GM18505 (cell line): ENCODE results near the gene INSC.

ENCODE experiments used
- ATAC-seq: cut with Tn5 transposase; IDR thresholded peaks from one replicate; pipeline ENCODE4 v1.9.1; 2021; ENCODE audit not compliant: unreplicated experiment
- POLR2A ChIP-seq: IDR thresholded peaks from 4 replicates; pipeline ENCODE4 v1.6.1; 2011; ENCODE audit warnings: borderline replicate concordance; ENCODE audit not compliant: insufficient read depth, insufficient read length; ENCODE audit errors: extremely low read depth

The INSC gene

DNA sequence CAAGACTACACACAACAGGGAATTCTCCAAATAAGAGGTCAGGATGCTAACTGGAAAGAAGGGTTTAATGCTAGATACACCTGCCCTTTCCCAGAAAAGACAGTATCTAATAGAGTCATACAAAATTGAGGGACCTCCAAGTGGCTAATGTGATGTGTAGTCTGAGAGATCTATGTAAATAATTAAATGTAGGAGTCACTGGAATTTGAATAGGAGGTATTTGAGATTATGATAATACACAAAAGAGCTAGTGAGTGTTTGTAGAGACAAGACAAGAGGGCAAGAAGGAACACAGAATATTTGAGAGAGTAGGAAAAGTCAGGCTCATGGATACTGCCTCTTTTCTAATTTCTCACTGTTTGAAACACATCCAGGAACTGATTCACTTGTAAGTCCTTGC, 15.5 kb upstream of the INSC start:
- ATAC-seq, result no peak
- no peak for TF ChIP-seq POLR2A

DNA sequence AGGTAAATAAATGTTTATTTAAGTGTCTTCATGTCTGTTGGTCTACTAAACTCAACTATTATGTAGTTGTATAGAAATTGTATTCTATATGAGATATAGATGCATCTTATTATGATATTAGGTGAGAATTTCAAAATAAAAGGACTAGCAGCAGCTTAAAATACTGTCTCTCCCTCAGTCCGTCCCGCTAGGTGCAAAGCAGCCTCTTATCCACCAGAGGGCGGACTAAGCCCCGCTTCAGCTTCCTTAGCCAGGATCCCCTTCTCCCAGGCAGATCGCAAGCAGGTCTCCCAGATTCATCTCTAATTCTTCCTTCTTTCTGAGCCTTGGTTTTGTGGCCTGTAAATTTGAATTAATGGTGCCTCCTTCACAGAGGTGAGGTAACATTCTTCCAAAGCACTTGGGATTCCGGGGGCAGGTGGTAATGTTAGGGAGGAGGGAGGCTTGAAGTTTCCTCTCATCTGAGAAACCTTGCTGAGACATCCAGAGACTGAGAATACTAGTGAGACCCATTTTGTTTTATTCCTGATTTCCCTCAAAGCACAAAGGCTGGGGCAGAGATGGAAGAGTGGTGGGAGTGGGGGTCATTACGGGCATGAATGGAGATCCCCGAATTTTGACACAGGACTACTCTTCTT, 13.5 kb upstream of the INSC start:
- no peak for TF ChIP-seq POLR2A
- peak; percentile 78 for ATAC-seq

DNA sequence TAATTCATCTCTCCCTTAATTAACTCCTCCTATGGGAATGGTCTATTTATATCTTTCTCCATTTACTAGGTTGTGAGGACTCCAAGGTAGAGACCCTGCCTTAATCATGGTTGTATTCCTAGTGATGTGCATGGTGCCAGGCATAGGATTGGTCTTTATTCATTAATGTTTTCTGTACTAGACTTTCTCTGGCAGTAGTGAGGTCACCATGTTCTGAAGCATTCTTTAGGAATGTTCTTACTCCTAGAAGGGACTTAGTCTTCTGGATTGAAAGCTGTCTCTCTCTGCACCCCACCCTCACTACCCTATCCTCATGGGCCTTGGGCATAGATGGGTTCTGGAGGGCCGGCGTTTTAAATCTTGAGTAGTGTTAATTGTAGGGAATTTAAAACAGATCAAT, 10.6 kb upstream of the INSC start:
- TF ChIP-seq POLR2A, result no peak
- ATAC-seq, result no peak

DNA sequence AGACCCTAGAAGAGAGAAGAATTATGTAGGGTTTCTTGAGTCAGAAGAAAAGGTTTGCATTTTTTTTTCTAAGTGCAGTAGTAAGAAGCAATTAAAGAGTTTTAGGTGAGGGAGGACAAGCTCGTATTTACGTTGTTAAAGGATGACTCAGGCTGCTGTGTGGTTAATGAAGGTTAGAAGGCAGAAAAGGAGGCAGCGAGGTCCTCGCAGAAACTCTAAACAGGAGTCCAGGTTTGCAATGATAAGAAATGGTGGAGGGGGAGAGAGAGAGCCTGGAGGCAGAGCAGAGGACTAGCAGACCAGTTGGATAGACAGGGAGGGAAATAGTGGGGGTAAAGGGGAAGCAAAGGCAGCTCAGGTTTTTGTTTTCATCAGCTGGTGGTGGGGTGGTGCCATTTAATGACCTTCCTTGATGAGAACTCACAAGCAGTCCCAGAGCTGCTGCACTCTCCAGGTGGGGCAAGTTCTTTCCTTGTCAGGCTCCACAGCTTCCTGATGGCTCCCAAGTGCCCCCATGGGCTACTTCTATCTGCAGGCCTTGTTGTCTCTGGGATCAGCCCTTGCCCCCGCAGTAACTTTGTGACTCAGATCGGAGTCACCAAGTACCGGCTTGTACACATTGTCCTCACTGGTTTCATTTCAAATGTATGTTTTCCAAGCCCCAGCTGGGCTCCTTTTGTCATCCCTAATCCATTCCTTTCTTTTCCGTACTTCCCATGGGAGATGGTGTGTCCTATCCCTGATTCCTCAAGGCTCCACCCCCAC, 8.3 kb upstream of the INSC start:
- no peak for ATAC-seq
- TF ChIP-seq POLR2A, result no peak

DNA sequence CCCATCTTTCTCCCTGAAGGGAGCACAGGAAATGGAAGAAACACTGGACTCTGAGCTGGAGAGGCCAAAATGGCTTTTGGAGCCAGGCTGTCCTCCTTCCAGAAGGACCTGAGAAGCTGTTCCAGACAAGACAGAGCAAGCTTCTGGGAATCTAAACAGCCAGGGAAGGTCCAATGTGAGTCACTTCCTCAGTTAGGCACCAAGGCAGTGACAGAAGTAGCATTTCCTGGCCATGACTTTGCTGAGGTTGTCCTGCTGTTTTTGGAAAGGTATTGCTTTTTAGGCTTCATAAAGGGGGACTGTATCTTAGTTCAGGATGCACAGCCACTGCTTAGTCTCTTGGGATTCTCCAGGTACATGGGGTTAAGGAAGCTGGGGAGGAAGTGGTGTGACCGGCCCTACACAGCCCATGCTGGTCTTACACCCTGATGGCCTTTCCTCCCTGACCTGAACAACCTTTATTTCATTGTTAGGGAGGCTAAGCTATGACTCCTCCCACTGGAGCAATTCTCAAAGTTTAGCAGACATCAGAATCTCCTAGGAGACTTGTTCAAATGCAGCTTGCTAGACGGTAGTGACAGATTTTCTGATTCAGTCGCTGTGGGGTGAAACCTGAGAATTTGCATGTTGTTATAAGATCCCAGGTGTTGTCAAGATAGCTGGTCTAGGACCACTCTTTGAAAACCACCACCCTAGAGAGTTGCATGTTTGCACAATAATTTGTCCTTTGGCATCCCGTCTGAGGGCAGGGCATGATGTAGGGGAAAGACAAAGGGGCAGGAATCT, 6.8 kb upstream of the INSC start:
- ATAC-seq, result peak; percentile 59
- TF ChIP-seq POLR2A, result no peak

DNA sequence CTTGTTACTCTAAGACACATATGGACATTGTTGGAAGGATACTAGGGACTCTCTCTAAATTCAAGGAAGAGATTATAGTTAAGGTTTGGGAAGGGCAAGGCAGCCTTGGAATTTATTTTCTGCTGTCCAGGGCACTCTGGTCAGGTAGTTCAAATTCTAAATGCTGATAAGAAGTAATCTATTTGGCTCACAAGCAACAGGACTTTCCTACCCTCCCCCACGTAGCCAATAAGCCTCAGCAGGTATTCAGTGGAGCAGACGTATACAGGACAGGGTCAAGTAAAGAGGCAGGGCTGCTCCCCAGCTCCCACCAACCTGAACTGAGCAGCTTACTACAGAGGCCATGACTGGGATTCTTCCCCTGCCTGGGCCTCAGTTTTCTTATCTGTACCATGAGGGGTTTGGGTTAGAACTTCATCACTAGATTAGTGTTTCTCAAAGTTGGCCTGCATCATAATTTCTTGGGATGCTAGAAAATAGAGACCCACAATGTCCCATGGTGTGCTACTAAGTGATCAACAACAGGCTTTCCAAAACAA, 6.1 kb upstream of the INSC start:
- no peak for TF ChIP-seq POLR2A

DNA sequence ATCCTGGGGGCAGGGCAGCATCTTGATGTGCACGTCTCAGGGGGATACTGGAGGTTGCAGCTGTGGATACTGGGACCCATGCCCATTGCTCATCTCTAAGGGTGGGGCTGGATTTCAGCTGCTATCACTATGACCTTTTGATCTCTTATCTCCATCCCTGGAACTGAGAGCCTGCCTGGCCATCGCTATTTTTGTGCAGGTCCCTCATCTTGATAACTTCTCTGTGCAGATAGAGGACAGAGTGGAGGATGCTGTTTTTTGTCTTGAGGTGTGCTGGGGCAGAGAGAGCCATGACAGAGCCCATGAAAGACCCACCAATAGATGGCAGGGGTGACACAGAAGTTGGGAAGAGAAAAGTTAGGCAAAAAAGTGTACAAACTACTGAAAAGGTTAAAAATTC, 5.1 kb upstream of the INSC start:
- ATAC-seq, result no peak
- no peak for TF ChIP-seq POLR2A

More for the DNA sequence above, 6.1 kb upstream of the INSC start:
- ATAC-seq, result no peak

DNA sequence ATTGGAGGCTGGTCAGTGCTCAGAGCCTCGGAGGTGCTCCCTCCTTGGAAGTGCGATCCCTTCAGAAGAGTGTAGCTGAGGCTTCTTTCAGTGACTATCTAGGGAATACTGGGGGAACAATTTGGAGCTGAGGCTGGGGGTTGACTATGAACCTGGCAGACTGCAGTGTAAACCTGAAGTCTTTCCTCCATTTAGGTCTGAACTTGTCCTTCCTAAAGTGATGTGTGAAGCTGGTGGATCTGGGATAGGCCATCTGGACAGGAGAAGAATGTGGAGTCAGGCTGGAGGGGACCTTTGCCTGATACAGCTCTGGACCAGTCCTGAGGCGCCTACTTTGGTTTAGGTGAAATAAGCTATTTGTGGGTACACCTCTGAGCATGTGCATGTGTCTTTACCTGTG, 3.5 kb upstream of the INSC start:
- no peak for TF ChIP-seq POLR2A
- no peak for ATAC-seq

DNA sequence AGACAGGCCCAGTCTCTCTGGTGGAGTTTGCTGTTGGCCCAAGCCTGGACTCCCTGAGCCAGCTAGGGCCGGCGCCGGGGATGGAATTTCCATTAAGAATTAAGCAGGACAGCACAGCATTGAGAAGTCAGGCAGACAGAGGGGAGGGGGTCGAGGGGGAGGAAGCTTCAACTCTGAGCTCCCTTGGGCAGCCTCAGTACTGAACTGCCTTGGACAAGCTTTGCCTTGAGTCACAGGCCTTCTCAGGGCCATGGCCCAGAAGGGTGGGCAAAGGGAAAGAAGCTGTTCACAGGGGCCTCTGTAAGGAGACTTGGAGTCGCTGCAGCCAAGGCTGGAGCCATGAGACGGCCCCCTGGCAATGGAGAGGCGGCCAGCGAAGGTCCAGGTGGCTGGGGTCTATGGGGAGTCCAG, 2.6 kb upstream of the INSC start:
- no peak for TF ChIP-seq POLR2A
- ATAC-seq, result no peak

DNA sequence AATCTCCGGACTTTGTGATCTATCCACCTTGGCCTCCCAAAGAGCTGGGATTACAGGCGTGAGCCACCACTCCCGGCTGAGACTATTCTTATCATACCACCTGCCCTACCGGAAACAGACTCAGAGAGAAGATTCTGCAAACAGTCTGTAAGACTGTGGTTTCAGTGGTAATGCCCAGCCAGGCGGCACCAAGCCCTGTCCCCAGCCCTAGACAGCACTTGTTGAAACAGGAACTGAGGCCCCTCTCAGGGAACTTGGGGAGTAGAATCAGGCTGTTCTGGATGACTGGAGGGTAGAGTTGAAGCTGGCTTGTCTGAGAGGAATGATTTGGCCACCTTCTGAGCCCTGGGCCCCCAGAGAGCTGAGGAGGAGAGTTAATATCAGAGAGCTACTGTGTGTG, 1.3 kb upstream of the INSC start:
- no peak for TF ChIP-seq POLR2A
- ATAC-seq, result peak; percentile 97

DNA sequence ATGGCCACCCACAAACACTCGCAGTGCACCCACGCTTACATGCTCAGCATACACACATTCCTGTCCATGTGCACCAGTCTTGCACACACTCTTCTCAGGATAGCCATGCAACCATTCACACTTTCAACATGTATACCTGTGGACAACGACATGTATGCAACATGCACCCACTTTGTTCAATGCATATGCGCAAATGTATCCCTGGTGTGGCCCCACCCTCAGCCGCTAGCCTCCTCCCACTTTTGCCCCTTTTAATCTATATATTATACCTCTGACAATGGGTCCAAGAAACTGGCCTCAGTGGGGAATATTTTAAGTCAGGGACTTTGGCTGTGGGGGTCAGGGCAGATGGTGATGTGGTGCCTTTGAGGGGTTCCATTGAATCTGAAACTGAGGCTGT, 963 bp downstream of the INSC start:
- ATAC-seq, result no peak
- TF ChIP-seq POLR2A, result no peak

DNA sequence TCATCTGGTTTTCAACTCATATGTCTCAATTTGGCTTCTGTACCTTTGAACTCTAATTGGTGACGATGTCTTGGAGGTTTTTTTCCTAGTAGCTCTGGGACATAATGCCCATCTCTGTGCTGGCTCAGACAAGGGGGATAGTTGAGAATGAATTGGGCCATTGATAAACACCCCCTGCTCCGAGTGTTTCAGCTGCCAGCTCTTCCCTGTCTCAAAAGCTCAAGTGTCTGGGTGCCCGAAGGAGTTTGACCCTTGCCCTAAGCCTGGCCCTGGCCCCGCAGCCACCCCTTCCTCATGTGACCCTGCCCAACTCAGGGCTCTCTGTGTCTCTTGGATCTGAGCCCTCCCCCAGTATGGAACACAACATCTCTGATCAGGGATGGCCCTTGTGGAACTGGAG, 3.0 kb downstream of the INSC start:
- no peak for TF ChIP-seq POLR2A

DNA sequence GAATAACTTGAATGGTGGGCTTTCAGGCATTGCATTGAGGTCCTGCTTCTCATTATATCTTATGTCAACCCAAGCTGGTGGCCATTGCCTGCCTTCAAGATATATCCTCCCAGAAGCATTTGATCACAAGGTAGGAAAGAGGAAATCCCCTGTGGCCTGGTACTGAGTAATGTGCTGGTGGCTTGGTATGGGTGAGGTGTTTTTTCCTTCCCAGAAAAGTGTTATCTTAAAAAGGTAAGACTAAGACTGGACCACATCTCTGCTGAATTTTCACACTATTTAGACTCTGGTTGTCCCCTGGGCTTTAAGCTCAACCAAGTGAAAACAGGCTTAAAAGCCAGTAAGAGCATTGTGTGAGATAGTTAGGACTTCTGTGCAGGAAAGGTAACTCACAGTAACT, 3.7 kb downstream of the INSC start:
- no peak for ATAC-seq
- no peak for TF ChIP-seq POLR2A

More for the DNA sequence above, 3.0 kb downstream of the INSC start:
- no peak for ATAC-seq

DNA sequence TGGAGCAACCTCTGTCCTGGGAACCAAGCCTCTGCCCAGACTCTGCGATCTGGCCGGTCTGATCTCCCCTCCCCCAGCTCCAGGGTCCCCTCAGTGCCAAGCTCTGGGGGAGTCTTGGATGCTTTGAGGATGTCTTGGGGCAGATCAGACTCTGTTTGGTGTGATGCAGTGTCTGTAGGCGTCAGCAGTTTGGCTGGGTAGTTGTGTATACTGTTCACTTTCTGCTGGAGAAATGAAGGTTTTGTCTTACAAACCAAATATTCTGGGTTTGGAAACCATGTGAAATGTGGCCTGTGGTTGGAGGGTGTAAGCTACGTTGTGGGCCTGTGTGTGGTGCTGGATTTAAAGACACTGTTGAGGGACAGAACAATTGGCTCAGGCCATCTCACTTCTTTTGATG, 4.6 kb downstream of the INSC start:
- TF ChIP-seq POLR2A, result no peak
- no peak for ATAC-seq

DNA sequence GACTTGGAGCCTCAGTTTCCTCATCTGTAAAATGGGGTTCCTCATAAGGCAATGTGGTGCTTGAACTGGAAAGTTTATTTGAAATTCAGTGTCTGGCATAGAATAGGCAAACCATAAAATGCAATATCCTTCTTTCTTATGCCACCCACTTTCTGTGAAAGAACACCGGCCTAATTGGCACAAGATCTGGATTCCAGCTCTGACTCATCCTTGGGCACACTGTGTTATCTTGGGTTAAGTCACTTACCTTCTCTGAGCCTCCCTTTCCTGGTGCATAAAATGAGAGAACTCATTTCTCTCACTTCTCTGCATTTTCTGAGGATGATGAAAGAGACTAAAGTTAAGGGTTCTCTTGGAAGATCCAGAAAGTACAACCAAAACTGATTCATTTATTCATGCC, 5.1 kb downstream of the INSC start:
- no peak for TF ChIP-seq POLR2A
- ATAC-seq, result no peak
